Stimulated activated CD8-positive, alpha-beta memory T cell treated with anti-CD3 and anti-CD28 coated beads, Interleukin-4, amount 100 ng/mL, for 4 hours (primary cell): ENCODE measurements around the gene SHLD1.
"Not testable (repeated sequence)": the region's sequence is repeated elsewhere in the genome, so short reads cannot be mapped to it uniquely, and the experiment has no call there.

Experiments used
- DNase-seq, 2 donors: peaks; one replicate each; pipeline ENCODE4 v3.0.0-alpha.2; 2020; ENCODE audit warnings: low read depth in 2 of 2, low spot score in 1 of 2

Gene SHLD1

GRCh38 chr20:5780846-5781217, 30.6 kb downstream of the SHLD1 start:
- no peak for DNase-seq

DNA sequence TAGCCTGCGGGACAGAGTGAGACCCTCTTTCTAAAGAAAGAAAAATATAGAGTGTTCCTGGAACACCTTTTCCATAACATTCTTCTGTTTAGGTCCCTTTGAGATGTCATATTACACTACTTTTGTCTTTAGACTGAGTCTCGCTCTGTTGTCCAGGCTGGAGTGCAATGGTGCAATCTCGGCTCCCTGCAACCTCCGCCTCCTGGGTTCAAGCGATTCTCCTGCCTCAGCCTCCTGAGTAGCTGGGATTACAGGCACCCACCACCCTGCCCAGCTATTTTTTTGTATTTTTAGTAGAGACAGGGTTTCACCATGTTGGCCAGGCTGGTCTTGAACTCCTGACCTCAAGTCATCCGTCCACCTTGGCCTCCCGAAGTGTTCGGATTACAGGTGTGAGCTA, 31.2 kb downstream of the SHLD1 start:
- not testable (repeated sequence) for DNase-seq

DNA sequence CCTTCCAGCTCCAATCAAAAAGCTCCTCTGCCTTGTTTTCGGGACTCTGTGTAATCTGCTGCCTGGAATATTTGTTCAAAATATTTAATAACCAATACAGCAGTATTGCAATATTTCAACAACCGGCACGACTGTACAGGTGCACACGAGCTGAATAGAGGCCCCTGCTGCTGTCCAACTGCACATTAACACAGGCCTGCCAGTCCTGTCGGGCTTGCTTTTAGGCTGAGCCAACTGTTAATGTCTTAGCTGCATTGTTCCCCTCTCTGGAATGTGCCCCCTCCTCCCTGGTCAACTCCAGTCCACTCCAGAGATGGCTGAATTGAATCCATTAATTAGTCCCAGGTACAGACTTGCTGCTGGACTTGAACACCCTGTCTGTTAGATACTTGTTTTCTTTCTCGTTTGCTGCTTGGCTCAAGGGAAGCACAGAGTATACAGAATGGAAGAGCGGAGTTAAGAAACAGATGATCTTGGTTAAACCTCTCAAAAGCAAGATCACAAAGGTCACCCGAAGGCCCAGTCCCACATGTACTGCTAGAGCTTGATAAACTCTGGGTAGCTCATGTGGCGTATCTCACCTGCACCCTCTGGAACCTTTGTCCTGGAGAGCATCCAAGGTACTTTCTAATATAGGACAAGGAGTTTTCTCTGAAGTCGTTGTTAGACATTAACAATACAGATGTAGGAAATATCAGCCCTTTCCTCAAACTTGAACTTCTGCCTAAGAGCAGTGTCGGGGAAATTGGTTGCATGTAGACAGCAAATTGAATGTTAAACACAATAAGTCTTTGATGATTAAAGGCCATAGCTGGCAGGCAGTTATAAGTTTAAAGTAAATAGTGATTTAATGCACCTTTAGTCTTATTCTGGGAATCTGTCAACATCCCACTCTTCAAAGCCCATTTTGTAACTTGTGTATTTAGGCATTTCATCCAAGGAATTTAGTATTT, 31.9 kb downstream of the SHLD1 start:
- DNase-seq: no peak

GRCh38 chr20:5784735-5785134, 34.5 kb downstream of the SHLD1 start:
- DNase-seq: no peak

GRCh38 chr20:5785146-5785545, 34.9 kb downstream of the SHLD1 start:
- DNase-seq: no peak

DNA sequence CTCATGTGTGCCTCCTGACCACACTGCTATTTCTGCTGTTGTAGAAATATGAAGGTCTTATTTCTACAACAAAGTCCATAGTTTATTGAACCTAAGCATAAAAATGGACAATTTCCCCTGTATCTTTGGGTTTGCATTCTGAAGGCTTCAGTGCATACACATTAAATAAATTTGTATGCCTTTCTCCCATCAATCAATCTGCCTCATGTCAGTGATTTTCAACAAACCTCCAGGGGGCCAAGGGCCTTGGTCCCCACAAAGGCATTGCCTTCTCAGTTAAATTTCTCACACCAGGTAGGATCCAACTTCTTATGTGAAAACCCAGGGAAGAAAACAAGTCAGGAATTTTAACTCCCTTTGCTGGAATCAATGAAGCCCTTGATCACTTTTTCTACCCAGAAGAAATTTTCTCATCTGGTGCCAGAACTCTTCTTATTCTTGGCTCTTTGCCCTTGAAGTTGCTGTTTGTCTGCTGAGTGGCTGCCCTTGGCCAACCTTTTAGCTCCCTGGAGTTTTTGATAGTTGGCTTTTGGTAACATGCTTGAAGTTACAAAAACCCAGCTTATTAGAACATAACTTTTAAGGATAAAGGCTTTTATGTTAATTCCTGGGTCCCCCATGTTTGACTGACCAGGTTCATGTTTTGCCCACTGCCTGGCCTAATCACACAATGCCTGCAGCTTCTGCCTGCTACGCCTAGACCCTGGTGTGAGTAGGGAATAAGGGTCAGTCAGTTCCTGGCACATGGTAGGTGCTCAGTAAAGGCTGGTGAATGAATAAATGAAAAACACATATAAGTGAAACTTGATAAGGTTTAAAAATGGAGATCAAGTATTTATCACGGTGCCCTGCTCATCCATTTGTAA, 37.0 kb downstream of the SHLD1 start:
- DNase-seq: no peak

DNA sequence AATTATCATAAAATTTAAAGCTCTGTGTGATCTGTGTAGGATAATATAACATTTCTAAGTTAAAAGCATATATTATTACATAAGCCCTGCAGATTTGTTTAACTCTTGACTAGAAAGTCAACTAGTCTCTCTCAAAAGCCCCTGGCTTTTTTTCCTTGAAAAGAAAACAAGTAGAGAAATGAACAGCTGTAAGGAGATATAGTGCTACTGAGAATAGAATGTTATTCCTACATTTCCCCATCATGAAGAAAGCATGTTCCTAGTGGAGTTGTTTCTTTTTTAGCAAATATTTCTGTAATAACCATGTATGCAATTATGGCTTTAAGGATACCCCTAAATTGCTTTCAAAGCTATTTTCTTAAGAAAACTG, 37.6 kb downstream of the SHLD1 start:
- DNase-seq: no peak

GRCh38 chr20:5788385-5788895, 38.2 kb downstream of the SHLD1 start:
- DNase-seq: peak; percentile 47 to 49

DNA sequence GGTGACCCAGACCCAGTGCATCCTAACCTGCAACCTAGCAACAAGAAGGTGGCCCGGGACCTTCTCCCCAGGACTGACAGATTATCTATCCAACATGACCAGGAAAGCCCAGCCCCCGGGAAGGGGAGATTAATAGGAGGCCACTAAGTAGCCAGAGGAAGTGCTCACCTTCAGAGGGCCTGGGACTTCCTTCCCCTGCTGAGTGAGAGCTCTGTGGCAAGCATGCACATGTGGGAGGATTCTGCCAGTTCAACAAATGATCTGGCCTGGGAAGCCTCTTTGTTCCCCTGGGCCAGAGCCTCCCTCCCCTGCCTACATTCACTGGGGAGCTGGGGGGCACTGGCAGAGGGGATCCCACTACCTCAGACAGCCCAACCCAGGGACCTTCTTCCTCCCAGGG, 39.6 kb downstream of the SHLD1 start:
- DNase-seq: no peak

DNA sequence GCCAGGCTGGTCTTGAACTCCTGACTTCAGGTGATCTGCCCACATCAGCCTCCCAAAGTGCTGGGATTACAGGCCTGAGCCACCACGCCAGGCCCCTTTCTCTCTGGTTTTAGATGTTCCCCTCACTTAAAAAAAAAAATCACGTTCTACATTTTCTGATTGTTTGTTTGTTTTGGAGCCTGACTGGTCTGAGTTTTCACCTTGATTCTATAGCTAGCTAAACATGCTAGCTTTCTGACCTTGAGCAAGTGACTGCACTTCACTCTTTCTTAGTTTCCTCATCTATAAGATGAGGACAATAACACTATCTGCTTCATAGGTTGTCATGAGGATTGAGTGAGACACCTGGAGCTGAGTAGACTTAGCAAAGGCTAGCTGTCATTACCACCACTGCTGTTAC, 43.7 kb downstream of the SHLD1 start:
- no peak for DNase-seq

GRCh38 chr20:5796331-5797040, 46.3 kb downstream of the SHLD1 start:
- no peak for DNase-seq

GRCh38 chr20:5797165-5797564, 47.0 kb downstream of the SHLD1 start:
- DNase-seq: no peak

DNA sequence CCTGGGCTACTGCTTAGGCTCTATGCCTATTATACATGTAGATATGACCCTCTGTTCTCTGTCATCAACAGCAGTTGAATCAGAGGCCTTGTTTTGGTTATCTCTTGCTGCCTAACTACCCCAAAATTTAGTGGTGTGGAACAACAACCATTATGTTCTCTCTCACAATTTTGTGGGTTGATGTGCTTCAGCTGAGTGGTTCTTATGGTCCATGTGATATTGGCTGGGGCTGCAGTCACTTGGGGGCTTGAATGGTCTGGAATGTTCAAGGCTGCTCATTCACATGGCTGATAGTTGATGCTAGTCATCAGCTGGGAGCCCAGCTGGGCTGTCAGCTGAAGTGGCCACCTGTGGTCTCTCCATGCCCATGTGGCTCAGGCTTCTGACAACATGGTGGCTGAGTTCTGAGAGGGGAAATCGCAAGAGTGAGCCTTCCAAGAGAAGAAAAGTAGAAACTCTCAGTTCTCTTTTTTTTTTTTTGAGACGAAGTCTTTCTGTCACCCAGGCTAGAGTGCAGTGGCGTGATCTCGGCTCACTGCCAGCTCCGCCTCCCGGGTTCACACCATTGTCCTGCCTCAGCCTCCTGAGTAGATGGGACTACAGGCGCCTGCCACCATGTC, 47.8 kb downstream of the SHLD1 start:
- no peak for DNase-seq

- not testable (repeated sequence) for DNase-seq
Measured at GRCh38 chr20:5803754-5804303, 53.6 kb downstream of the SHLD1 start.

- DNase-seq: no peak
Measured at GRCh38 chr20:5806457-5807263, 56.5 kb downstream of the SHLD1 start.

- no peak for DNase-seq
Measured at GRCh38 chr20:5807431-5807830, 57.2 kb downstream of the SHLD1 start.

DNA sequence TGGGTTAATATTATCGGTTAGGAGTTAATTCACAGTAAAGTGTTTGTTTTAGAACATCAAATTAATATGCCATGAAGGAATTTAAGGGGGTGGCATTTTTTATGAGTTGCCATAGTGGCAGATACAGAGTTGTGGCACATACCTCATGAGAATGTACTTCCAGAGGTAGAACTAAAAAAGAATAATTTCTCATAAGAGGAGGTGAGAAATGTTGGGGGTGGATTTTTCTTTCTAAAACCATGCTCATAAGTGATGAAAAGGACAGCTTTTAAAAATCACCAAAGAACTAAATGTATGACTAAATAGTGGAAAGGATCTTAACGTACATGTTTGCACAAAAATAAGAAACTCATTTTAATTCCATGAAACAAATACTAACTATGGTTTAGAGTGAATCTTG, 58.7 kb downstream of the SHLD1 start:
- no peak for DNase-seq

DNA sequence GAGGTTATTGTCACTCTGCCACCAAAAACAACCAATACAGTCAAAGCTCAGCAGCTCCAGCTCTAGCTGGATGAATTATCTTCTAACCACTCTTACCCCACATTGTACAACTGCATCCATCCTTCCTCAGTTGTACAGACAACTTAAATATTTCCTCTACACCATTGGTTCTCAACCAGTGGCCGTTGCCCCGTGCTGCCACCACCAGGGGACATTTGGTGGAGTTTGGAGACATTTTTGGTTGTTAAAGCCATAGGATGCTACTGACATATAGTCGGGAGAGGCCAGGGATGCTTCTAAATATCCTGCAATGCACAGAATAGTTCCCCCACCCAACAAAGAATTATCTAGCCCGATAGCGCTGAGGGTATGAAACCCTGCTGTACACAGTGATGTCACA, 59.3 kb downstream of the SHLD1 start:
- DNase-seq: no peak

DNA sequence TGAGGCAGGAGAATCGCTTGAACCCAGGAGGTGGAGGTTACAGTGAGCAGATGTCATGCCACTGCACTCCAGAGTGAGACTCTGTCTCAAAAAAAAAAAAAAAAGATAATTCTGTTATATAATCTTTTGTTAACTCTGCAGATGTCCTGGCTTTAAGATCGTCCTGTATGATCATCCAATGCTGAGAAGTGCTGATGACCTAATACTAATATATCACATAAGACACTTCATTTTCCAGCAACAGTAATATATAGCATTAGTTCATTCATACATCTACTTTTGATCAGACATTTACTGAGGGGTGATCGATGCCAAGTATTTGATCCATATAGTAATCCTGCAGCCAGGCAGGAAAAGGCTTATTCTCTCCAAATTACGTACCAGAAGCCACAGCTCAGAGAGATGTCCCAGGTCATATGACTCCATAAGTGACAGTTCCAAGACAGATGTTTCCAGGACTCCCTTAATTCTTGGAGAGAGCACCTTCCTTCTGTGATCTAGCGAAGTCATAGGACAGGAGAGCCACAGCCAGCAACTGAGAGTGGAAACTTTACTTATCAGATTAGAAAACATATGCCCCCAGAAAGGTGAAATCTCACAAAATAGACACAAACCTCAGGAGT, 60.7 kb downstream of the SHLD1 start:
- DNase-seq: no peak
